HG03097 (cell line): ENCODE data around the gene SGSH.
"Not testable (repeated sequence)": the region's sequence is repeated elsewhere in the genome, so short reads cannot be mapped to it uniquely, and the experiment has no call there.

Experiments used
- ATAC-seq: cut with Tn5 transposase; IDR thresholded peaks from one replicate; pipeline ENCODE4 v1.9.1; 2021; ENCODE audit not compliant: unreplicated experiment, low FRiP score

Gene SGSH

DNA sequence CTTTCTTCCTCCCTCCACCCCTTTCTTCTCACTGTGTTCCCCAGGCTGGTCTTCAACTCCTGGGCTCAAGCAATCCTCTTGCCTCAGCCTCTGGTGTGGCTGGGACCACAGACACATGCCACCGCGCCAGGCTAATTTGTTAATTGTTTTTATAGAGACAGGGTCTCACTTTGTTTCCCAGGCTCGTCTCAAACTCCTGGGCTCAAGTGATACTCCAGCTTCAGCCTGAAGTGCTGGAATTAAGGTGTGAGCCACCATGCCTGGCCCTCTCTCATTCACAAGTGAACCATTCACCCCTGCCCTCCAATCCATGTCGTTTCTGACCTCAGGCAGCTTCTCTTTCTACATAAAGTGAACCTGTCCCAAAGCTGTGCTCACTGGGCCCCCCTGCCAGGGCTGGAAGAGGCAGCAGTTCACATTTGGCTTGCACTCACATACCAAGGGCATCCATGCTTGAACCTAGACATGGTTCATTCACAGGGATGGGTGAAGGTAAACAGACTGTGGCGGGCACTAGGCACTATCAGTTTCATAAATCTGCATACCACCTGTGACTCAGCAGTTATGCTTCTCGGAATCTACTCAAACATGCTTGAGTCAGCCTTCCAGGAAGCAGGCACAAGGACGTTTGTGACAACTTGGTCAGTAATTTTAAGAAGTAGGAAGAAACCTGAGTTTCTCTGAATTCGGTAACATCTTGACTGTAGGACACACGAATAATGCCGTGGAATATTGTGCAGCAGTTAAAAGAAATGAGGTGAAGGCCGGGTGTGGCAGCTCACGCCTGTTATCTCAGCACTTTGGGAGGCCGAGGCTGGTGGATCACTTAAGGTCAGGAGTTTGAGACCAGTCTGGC lies 34.5 kb upstream of the SGSH start:
- ATAC-seq: peak; percentile 54

GRCh38 chr17:80253631-80254395 lies 33.7 kb upstream of the SGSH start:
- ATAC-seq: no peak

GRCh38 chr17:80252871-80253270 lies 32.7 kb upstream of the SGSH start:
- ATAC-seq: no peak

GRCh38 chr17:80251966-80252365 lies 31.8 kb upstream of the SGSH start:
- ATAC-seq: no peak

DNA sequence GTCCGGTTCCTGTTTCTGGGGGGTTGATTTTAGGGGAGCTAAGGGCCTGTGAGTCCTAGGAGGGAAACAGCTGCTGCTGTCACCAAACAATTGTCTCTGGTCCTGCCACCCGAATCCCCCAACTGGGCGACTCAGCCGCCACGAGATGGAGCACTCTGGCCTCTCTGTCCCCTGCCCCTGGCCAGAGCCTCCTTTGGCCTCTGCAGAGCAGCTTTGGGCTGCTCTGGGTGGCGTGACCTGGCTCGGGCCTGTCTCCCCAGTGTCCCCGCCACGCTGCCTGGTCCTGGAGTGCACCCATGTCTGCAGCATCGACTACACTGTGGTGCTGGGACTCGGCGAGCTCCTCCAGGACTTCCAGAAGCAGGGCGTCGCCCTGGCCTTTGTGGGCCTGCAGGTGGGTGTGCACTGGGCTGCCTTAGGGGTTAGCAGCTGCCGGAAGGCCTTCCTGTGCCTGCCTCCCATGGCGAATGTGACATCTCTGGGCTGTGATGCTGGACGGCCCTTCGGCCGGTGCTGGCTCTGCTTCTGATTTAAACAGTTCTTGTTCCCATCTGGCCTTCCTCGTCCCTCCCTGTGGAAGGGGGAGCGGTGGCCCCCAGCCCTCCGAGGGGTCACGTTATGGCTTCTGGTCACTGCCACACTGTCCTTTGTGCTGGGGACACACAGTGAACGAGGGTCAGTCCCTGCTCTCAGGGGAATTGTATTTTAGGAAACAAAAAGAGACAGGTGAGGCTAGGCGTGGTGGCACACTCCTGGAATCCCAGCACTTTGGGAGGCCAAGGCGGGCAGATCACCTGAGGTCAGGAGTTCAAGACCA lies 29.0 kb upstream of the SGSH start:
- ATAC-seq: no peak

GRCh38 chr17:80248001-80248893 lies 28.1 kb upstream of the SGSH start:
- ATAC-seq: no peak

DNA sequence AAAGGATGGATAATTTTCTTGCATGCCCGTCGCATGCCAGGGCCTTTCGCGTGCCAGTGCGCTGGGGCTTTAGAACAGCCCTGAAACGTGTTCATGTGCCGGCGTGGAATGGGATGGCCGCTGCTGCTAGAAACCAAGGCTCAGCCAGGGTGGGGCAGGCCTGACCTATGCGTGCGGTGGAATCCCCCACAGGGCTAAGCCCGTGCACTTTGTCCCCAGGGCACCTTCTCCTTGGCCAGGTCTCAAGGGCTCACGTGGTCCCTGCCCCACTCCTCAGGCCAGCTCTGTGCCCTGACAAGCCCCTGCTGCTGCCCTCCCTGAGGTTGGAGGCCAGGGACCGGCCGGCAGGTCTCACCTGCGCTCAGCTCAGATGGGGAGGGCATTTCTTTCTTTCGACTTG lies 27.4 kb upstream of the SGSH start:
- no peak for ATAC-seq

DNA sequence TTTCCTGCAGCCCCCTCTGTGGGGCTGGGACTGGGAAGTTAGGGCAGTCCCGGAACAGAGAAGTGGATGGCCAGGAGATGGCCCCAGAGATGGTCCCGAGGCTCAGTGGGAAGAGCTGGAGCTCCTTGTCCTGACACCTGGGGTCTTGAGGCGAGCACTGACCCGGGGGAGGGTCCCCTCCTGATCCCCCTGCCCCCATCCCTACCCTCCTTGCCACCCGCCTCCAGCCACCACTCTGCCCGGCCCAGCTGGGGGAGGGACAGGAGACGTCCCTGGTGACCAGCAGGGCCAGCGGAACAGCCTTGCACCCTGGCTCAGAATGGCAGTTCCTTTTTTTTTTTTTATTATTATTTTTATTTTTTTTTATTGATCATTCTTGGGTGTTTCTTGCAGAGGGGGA lies 26.6 kb upstream of the SGSH start:
- no peak for ATAC-seq

DNA sequence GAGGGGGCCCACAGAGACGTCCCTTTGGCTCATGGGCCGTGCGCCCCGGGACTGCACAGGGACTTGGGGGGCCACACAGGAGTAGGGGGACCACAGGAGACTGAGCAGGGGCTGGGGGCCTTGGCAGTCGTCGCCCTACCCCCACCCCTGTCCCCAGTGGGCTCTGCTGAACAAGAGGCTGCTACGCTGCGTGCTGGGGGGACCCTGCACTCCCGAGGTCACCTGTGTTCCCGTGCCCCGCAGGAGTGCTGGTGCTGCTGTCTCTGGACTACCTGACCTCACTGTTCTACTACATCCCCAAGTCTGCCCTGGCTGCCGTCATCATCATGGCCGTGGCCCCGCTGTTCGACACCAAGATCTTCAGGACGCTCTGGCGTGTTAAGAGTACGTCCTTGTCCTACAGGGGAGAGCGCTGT lies 26.1 kb upstream of the SGSH start:
- no peak for ATAC-seq

DNA sequence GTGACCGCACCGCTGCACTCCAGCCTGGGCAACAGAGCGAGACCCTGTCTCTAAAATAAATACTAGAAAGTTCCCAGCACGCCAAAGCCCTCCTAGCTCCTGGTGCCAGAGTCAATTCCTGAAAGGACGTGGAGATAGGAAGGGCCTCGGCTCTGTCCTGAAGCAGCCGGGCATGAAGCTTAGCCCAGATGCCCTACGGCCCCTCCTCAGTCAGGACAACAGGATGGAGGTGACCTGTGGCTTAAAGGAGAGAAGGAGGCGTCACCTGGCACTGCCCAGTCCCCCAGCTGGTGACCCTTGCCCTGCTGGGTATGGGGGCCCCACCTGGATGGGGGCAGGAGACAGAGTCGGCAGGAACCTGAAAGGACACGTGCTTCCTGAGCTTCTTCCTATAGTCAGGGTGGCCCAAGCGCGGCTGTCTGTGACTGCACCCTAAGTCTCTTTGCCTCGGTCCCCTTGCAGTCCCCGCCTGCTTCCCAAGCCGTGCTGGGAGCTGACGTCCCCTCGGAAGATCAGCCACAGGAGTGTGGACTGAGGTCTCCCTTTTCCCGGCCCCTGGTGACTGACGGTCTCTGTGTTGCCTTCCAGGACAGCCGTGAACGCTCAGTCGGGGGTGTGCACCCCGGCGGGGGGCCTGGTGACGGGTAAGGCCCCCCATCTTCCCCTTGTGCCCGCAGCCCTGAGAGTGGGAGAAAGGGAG lies 25.6 kb upstream of the SGSH start:
- ATAC-seq: no peak

DNA sequence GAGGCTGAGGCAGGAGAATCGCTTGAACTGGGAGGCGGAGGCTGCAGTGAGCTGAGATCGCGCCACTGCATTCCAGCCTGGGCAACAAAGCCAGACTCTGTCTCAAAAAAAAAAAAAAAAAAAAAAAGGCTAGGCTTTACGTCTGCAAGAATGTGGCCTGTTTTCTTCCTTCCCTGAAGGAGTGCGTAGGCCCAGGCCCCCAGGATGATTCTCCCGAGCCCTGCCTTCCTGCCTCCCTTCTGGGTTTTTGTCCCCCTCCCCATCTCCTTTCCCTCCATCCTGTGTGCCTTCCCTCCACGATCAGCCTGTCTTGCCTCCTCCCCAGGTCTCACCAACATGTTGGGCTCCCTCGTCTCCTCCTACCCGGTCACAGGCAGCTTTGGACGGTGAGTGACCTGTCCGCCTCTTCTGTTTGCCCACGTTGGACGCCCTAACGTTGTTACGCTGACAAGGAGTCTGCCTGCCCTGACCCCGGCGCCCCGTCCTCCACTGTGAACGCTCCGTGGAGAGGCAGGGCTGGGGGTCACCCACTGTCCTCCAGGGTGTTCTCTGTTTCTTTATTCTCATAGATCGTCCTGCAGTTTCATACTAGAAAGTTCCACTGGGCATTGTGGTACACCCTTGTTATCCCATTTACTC lies 24.9 kb upstream of the SGSH start:
- no peak for ATAC-seq

- not testable (repeated sequence) for ATAC-seq
These were observed 24.3 kb upstream of the SGSH start for GRCh38 chr17:80244448-80244847.

DNA sequence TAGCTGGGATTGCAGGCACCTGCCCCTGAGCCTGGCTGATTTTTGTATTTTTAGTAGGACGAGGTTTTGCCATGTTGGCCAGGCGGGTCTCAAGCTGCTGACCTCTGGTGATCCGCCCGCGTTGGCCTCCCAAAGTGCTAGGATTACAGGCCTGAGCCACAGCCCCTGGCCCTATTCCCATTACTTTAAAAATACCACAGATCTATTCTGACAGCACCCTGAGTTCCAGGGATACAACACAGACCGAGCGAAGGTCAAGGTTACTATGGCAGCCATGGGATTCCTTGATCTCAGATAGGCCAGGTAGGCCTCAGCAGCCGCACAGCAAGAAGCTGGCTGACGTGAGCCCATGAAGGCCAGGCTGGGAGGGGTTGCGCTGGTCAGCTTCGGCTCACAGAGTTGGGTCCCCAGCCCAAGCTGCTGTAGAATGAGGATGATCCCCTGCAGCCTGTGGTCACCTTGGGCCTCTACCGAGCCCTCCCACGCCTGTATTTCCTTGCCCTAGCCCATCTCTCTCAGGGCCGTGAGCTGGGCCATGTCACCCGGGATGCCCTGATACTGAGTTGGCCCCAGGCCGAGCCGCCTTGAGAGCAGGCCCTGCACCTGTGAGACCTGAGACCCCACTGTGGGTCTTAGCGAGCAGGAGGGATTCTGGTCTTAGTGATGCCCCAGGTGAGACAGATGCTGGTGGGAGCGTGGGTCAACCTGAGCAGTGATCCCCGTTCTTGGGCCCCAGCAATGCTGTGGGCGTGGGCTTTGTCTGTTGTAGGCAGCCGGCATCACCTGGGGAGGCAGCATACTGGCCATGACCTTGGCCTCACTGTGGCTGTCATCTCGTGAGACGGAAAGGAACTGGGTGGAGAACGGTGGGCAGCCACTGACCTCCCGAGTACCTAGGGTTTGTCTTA lies 23.6 kb upstream of the SGSH start:
- no peak for ATAC-seq

GRCh38 chr17:80242505-80242904 lies 22.4 kb upstream of the SGSH start:
- no peak for ATAC-seq

GRCh38 chr17:80237386-80237785 lies 17.3 kb upstream of the SGSH start:
- ATAC-seq: no peak

- ATAC-seq: no peak
These were observed 16.8 kb upstream of the SGSH start for GRCh38 chr17:80236911-80237310.

DNA sequence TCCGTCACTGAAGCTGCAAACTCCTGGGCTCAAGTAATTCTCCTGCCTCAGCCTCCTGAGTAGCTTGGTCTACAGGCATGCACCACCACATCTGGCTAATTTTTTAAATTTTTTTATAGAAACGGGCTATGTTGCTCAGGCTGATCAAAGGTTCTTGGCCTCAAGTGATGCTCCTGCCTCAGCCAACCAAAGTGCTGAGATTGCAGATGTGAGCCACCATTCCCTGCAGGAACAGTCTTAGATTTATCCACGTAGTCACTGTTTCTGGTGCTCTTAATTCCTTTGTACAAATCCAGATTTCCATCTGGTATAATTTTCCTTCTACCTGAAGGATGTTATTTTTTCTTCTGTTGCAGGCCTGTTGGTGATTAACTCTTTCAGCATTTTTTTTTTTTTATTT lies 13.1 kb upstream of the SGSH start:
- ATAC-seq: no peak

DNA sequence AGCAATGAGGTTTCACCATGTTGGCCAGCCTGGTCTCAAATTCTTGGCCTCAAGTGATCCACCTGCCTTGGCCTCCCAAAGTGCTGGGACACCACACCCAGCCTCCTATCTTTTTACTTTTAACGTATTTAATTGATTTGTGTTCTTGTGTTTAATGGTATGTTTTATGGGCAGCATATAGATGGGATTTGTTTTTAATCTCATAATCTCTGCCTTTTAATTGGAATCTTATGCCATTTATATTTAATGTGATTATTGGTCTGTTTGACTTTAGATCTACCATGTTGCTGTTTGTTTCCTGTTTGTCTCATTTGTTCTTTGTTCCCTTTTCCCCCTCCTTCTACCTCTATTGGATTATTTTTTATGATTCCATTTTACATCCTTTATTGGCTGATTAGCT lies 12.3 kb upstream of the SGSH start:
- no peak for ATAC-seq
